Lower leg skin (tissue), 4 donors: ENCODE data around the gene CCDC34. TPM values are rescaled to one million over a fixed set of nuclear protein-coding genes. Genes with fewer than 3 reads are reported as not detected.

Source experiments
- DNase-seq, 2 donors: peaks; one replicate each; pipeline ENCODE4 v3.0.0-alpha.2; 2019; ENCODE audit warnings: low spot score in 2 of 2
- H3K4me3 ChIP-seq: fragments of 200-600 bp; sonication (generic); 2 replicates; pipeline ENCODE4 v1.5.1; 2017; ENCODE audit warnings: mild to moderate bottlenecking, low read depth; ENCODE audit not compliant: poor library complexity, severe bottlenecking
- POLR2A ChIP-seq, 2 donors: fragments of 450-650 bp; IDR thresholded peaks; one replicate each; pipeline ENCODE4 v1.6.1; 2016 to 2017; ENCODE audit warnings: antibody characterized with exemption in 2 of 2, mild to moderate bottlenecking in 1 of 2, moderate library complexity in 1 of 2
- WGBS, 2 donors: methylation state at CpG; one replicate each; pipeline ENCODE4 v1.1.5; 2018; 5-methylcytosine and 5-hydroxymethylcytosine counted together
- intact Hi-C: fragments of 100-400 bp; cut with DNase I; formaldehyde crosslinking; loops from one replicate; pipeline ENCODE4 v1.15.0; 2023; ENCODE audit warnings: low total_unique reads
- total RNA-seq, 4 donors: library from RNA; depleted of rRNA; stranded (reverse); fragments of >200 nt; gene quantifications; one replicate each; pipeline ENCODE4 v1.1.0, GENCODE V29; 2016
- TF ChIP-seq, protein P1 (sequence below), 3 donors: fragments of 450-650 bp; IDR thresholded peaks; one replicate each; pipeline ENCODE4 v1.5.1; 2016; ENCODE audit warnings: antibody characterized with exemption in 3 of 3, mild to moderate bottlenecking in 3 of 3, moderate library complexity in 2 of 3

CCDC34 gene
- total RNA-seq, 4 donors from 2014 or later, result 3.2 to 5.9 (median 4.6) TPM

DNA sequence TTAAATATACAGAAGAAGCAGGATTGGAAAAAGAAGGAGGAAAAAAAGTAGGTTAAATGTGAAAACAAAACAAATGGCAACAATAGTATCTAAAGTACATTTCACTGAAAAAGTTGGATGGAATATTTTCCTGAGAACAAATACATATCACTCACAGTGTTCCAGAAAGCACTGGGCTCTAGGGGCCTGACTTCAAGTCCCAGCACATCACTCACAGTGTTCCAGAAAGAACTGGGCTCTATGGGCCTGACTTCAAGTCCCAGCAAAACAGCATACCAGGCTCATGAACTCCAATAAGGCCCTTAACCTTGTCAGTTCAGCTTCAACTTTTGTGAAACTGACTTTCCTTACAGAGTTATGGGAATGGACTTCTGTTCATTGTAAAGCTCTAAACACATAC lies 46.0 kb upstream of the CCDC34 start:
- no peak for DNase-seq
- no peak overlapping the region for H3K4me3 ChIP-seq
- TF ChIP-seq POLR2A (IDR thresholded peaks at IDR 0.05), result no peak
- TF ChIP-seq, protein P1, sequence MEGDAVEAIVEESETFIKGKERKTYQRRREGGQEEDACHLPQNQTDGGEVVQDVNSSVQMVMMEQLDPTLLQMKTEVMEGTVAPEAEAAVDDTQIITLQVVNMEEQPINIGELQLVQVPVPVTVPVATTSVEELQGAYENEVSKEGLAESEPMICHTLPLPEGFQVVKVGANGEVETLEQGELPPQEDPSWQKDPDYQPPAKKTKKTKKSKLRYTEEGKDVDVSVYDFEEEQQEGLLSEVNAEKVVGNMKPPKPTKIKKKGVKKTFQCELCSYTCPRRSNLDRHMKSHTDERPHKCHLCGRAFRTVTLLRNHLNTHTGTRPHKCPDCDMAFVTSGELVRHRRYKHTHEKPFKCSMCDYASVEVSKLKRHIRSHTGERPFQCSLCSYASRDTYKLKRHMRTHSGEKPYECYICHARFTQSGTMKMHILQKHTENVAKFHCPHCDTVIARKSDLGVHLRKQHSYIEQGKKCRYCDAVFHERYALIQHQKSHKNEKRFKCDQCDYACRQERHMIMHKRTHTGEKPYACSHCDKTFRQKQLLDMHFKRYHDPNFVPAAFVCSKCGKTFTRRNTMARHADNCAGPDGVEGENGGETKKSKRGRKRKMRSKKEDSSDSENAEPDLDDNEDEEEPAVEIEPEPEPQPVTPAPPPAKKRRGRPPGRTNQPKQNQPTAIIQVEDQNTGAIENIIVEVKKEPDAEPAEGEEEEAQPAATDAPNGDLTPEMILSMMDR (IDR thresholded peaks at IDR 0.05), result no peak
- intact Hi-C loops, result no loop called here

DNA sequence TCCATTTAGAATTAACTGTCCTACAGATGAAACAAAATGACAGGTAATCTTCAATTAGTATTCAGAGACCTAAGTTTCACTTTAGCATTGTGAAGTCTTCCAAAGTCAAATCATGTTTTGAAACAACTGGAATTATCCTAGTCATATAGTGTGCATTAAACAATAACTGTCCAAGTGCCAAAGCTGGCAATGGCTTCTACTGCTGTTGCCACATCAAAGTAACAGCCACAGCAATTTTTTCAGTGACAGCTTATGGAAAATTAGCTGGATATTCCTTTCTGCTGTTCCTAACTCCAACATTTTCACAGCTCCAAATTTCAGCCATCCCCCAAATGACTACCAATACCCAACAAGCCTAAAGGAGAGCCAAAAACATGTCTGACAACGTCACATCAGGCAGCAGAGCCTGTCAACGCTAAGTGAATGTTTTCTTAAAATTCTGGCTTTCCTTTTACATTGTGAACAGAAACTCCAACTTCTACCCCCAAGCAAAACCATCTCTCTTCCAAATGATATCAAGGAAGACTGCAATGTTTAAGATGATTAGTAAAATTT lies 45.3 kb upstream of the CCDC34 start:
- no peak for TF ChIP-seq POLR2A (IDR thresholded peaks at IDR 0.05)
- TF ChIP-seq, protein P1 (IDR thresholded peaks at IDR 0.05), result no peak
- WGBS, 2 donors, result 31 to 47% methylated on average over 2 of the region's 2 CpGs
- H3K4me3 ChIP-seq, result no peak overlapping the region
- no peak for DNase-seq
- intact Hi-C loops, result no loop called here

DNA sequence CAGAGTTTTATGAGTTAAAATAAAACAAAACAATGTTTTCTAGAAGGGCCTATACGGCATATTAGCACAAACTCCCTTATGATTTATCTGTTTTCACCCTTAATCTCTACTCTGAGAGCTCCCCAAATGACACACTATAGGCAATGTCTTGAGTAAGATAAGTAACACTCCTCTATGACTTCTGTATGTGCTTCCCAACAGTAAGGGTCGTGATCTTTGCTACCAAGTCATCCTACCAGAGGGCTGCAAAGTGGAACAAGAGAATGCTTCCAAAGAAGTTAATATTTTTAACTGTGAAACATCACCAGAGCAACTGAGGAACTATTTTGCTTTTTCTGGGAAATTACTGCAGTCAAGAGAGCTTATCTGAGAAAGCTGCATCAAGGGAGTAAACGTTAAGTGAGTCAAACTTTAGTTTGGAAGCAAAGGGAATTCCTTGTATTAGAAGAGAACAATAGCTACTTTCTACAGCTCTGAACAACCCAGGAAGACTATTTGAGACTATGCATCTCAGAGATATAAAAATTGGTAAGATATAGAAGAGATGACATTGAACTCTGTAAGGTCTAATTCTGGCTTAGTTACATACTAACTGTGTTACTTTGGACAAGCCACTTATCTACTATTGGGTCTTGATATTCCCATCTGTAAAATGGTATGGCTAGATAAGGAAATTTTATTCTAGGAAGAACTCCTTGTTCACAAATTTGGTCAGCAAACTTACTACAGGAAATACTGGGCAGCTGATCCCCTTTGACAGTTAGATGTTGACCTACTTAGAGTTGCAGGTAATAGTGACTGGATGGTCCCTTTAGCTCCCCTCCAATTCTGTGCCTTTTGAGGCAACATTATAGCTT lies 43.7 kb upstream of the CCDC34 start:
- intact Hi-C loops, result no loop called here
- 75 to 80% methylated on average over 3 of the region's 3 CpGs for WGBS, 2 donors

GRCh38 chr11:27405134-27405533 lies 42.1 kb upstream of the CCDC34 start:
- intact Hi-C loops, result no loop called here
- no peak overlapping the region for H3K4me3 ChIP-seq
- TF ChIP-seq, protein P1 (IDR thresholded peaks at IDR 0.05), result no peak
- TF ChIP-seq POLR2A (IDR thresholded peaks at IDR 0.05), result no peak
- no peak for DNase-seq
- WGBS, 2 donors, result 44 to 61% methylated on average over 3 of the region's 3 CpGs

More for the DNA sequence above, 43.7 kb upstream of the CCDC34 start:
- no peak for TF ChIP-seq POLR2A (IDR thresholded peaks at IDR 0.05)
- TF ChIP-seq, protein P1 (IDR thresholded peaks at IDR 0.05), result no peak
- H3K4me3 ChIP-seq, result no peak overlapping the region
- no peak for DNase-seq

- WGBS, 2 donors, result 80 to 88% methylated on average over 2 of the region's 2 CpGs
- H3K4me3 ChIP-seq, result no peak overlapping the region
- intact Hi-C loops, result no loop called here
- no peak for DNase-seq
- TF ChIP-seq, protein P1 (IDR thresholded peaks at IDR 0.05), result no peak
- TF ChIP-seq POLR2A (IDR thresholded peaks at IDR 0.05), result no peak
Observed at GRCh38 chr11:27404427-27404826, 41.4 kb upstream of the CCDC34 start.
